Suprapubic skin (tissue), 4 donors: ENCODE data around the gene GUCA1A. TPM values are rescaled to one million over a fixed set of nuclear protein-coding genes. Genes with fewer than 3 reads are reported as not detected.

Source experiments
- DNase-seq, 2 donors: peaks; one replicate each; pipeline ENCODE4 v3.0.0-alpha.2; 2019; ENCODE audit warnings: low spot score in 2 of 2
- H3K27ac ChIP-seq: fragments of 200-600 bp; sonication (generic); one replicate; pipeline ENCODE4 v1.5.1; 2019
- H3K27me3 ChIP-seq: fragments of 200-600 bp; sonication (generic); one replicate; pipeline ENCODE4 v1.5.1; 2019
- H3K36me3 ChIP-seq: fragments of 200-600 bp; sonication (generic); one replicate; pipeline ENCODE4 v1.5.1; 2019
- H3K4me1 ChIP-seq: fragments of 200-600 bp; sonication (generic); one replicate; pipeline ENCODE4 v1.5.1; 2019
- H3K4me3 ChIP-seq: fragments of 200-600 bp; sonication (generic); one replicate; pipeline ENCODE4 v1.5.1; 2019; ENCODE audit warnings: mild to moderate bottlenecking
- H3K9me3 ChIP-seq: fragments of 200-600 bp; sonication (generic); one replicate; pipeline ENCODE4 v1.5.1; 2019
- EP300 ChIP-seq: sonication (generic); formaldehyde crosslinking; IDR thresholded peaks from one replicate; pipeline ENCODE4 v1.6.1; 2017; ENCODE audit warnings: antibody characterized with exemption
- POLR2A ChIP-seq, 2 donors: fragments of 450-650 bp; IDR thresholded peaks; one replicate each; pipeline ENCODE4 v1.6.1; 2017; ENCODE audit warnings: antibody characterized with exemption in 2 of 2, mild to moderate bottlenecking in 2 of 2, moderate library complexity in 2 of 2
- POLR2AphosphoS5 ChIP-seq, 3 donors: sonication (generic); formaldehyde crosslinking; IDR thresholded peaks; one replicate each; pipeline ENCODE4 v1.6.1; 2017; ENCODE audit warnings: antibody characterized with exemption in 3 of 3
- WGBS: methylation state at CpG from one replicate; pipeline ENCODE4 v1.1.5; 2018; 5-methylcytosine and 5-hydroxymethylcytosine counted together
- total RNA-seq, 4 donors: library from RNA; depleted of rRNA; stranded (reverse); fragments of >200 nt; gene quantifications; one replicate each; pipeline ENCODE4 v1.1.0, GENCODE V29; 2016
- TF ChIP-seq, protein P1 (sequence below), 2 donors: fragments of 200-600 bp in 1 of 2; fragments of 450-650 bp in 1 of 2; sonication (generic) in 1 of 2; IDR thresholded peaks; one replicate each; pipeline ENCODE4 v1.5.1; 2016 to 2019; ENCODE audit warnings: antibody characterized with exemption in 2 of 2, mild to moderate bottlenecking in 1 of 2, moderate library complexity in 1 of 2

Gene GUCA1A
- total RNA-seq, 4 donors from 2014 or later = 0.76 TPM; not detected in 3

DNA sequence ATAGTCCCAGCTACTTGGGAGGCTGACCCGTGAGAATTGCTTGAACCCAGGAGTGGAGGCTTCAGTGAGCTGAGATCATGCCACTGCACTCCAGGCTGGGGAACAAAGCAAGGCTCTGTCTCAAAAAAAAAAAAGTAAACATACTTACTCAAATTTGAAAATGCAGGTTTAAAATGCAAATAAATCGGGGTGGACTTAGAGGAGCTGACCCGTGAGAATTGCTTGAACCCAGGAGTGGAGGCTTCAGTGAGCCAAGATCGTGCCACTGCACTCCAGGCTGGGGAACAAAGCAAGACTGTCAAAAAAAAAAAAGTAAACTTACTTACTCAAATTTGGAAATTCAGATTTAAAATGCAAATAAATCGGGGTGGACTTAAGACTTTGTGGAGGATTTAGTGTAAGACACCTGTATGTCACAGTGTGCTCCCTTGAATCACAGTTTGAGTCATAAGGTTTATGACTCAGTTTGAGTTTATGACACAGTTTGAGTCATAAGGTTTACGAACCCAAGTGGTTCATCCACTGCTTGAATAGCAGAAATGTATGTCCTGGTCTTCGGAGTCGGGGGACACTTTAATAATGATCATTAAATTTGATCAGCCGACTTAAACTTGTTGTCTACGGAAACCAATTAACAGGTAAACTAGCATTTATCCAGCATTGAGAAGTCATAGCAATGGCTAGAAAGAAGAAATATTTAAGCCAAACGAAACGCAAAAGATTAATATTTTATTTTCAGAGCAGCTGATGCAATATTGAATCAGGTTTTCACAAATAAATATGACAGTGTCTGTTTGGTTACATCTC lies 51.3 kb downstream of the GUCA1A start:
- Histone ChIP-seq H3K4me3 (no peak overlapping the region), H3K27ac (no peak overlapping the region), H3K36me3 (peaks cover 13% of the 10 kb centered on the region), H3K9me3 (no peaks in the 10 kb centered on the region), H3K27me3 (no peaks in the 10 kb centered on the region), H3K4me1 (peaks cover 22% of the 10 kb centered on the region)
- TF ChIP-seq EP300 (no peak), POLR2AphosphoS5 (IDR thresholded peaks at IDR 0.05) (no peak), POLR2A (IDR thresholded peaks at IDR 0.05) (no peak)
- TF ChIP-seq, protein P1, sequence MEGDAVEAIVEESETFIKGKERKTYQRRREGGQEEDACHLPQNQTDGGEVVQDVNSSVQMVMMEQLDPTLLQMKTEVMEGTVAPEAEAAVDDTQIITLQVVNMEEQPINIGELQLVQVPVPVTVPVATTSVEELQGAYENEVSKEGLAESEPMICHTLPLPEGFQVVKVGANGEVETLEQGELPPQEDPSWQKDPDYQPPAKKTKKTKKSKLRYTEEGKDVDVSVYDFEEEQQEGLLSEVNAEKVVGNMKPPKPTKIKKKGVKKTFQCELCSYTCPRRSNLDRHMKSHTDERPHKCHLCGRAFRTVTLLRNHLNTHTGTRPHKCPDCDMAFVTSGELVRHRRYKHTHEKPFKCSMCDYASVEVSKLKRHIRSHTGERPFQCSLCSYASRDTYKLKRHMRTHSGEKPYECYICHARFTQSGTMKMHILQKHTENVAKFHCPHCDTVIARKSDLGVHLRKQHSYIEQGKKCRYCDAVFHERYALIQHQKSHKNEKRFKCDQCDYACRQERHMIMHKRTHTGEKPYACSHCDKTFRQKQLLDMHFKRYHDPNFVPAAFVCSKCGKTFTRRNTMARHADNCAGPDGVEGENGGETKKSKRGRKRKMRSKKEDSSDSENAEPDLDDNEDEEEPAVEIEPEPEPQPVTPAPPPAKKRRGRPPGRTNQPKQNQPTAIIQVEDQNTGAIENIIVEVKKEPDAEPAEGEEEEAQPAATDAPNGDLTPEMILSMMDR (IDR thresholded peaks at IDR 0.05) = no peak
- DNase-seq = no peak
- WGBS = 82% methylated on average over 12 of the region's 12 CpGs

DNA sequence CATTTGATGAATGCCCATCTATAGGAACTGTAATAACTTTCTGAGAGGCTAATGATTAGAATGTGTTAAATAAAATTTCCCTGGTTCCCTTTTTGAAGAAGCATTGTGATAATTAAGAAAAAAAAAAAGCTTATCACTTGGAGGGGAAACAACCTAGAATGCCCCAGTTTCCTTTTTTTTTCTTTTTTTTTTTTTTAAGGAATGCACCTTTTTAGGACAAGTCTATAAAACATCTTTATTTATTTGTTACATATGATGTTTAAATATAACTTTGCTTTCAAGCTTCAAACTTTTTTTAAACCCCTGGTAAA lies 51.8 kb downstream of the GUCA1A start:
- no peak for TF ChIP-seq EP300
- no peaks in the 10 kb centered on the region for H3K9me3 ChIP-seq
- H3K27ac ChIP-seq = no peak overlapping the region
- H3K27me3 ChIP-seq = no peaks in the 10 kb centered on the region
- no peak for DNase-seq
- peaks cover 23% of the 10 kb centered on the region for H3K4me1 ChIP-seq
- peaks cover 13% of the 10 kb centered on the region for H3K36me3 ChIP-seq
- no peak overlapping the region for H3K4me3 ChIP-seq

DNA sequence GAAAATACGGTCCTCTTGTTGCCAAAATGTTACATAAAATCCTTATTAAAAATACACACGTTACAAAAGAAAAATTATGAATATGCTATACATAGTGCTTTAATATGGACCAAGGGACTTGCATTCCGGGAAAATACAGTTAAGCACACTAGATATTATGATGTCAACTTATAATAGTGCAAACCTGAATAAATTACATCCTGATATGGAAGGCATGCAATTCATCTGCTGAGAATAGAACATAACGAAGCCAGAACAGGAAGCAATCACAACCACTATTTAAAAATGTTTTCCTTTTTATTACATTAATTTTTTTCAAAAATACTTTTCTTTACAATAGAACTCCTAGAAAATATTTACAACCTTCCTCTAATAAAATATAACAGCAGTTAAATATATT lies 52.3 kb downstream of the GUCA1A start:
- peaks cover 14% of the 10 kb centered on the region for H3K36me3 ChIP-seq
- TF ChIP-seq POLR2A (IDR thresholded peaks at IDR 0.05) (no peak), POLR2AphosphoS5 (IDR thresholded peaks at IDR 0.05) (no peak), EP300 (no peak)
- TF ChIP-seq, protein P1 (IDR thresholded peaks at IDR 0.05) = no peak
- DNase-seq = no peak
- H3K27ac ChIP-seq = no peak overlapping the region
- no peak overlapping the region for H3K4me3 ChIP-seq
- no peaks in the 10 kb centered on the region for H3K9me3 ChIP-seq
- H3K4me1 ChIP-seq = peaks cover 24% of the 10 kb centered on the region
- 60% methylated on average over 4 of the region's 4 CpGs for WGBS
- H3K27me3 ChIP-seq = no peaks in the 10 kb centered on the region

- WGBS = 48% methylated on average over 3 of the region's 3 CpGs
- peak overlapping the region; percentile 69 for H3K27ac ChIP-seq
These were observed 53.0 kb downstream of the GUCA1A start for GRCh38 chr6:42226161-42226611.

DNA sequence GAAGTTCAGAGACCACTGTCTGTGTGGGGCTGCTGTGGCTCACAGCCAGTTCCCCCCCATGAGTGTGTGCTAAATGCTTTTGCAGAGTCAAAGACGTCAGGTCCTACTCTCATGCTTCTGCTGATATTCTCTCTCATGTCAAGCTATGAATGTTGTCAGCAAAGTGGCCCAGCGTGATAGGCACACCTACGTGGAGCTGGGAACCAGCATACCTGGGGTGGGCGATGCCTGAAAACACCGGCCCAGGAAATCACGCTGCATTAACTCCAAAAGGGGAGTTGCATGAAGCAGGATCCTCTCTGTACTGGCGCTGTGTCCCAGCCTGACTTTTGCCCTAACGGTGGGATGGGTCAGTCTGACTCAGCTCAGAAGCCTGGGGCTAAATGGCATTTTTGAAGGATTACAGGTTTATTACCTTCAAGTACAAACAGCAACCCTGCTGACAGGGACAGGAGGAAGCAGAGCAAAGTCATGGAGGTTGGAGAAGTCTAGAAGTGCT lies 53.5 kb downstream of the GUCA1A start:
- H3K27me3 ChIP-seq = no peaks in the 10 kb centered on the region
- TF ChIP-seq EP300 = no peak
- TF ChIP-seq, protein P1 (IDR thresholded peaks at IDR 0.05) = no peak
- TF ChIP-seq POLR2A (IDR thresholded peaks at IDR 0.05) = no peak
- no peak for TF ChIP-seq POLR2AphosphoS5 (IDR thresholded peaks at IDR 0.05)
- H3K27ac ChIP-seq = peak overlapping the region; percentile 69
- H3K36me3 ChIP-seq = peaks cover 25% of the 10 kb centered on the region
- peaks cover 16% of the 10 kb centered on the region for H3K4me1 ChIP-seq
- DNase-seq = no peak
- H3K9me3 ChIP-seq = no peaks in the 10 kb centered on the region
- 37% methylated on average over 8 of the region's 8 CpGs for WGBS
- no peak overlapping the region for H3K4me3 ChIP-seq

More at GRCh38 chr6:42226161-42226611, 53.0 kb downstream of the GUCA1A start:
- TF ChIP-seq POLR2AphosphoS5 (IDR thresholded peaks at IDR 0.05) (no peak), EP300 (no peak), POLR2A (IDR thresholded peaks at IDR 0.05) (no peak)
- TF ChIP-seq, protein P1 (IDR thresholded peaks at IDR 0.05) = no peak
- DNase-seq = no peak
- peaks cover 20% of the 10 kb centered on the region for H3K36me3 ChIP-seq
- no peak overlapping the region for H3K4me3 ChIP-seq
- H3K4me1 ChIP-seq = peaks cover 17% of the 10 kb centered on the region
- no peaks in the 10 kb centered on the region for H3K9me3 ChIP-seq
- H3K27me3 ChIP-seq = no peaks in the 10 kb centered on the region
